DMS153 treated with DMSO at 0.1 percent for 48 hours (cell line): ENCODE data around the gene COG7.
"Not testable (repeated sequence)": the region's sequence is repeated elsewhere in the genome, so short reads cannot be mapped to it uniquely, and the experiment has no call there.

Experiments used
- DNase-seq: peaks from one replicate; lab custom pipeline; 2025; ENCODE audit not compliant: unreplicated experiment; lab: John Stamatoyannopoulos, UW

COG7 gene

GRCh38 chr16:23476289-23476688 lies 23.3 kb upstream of the COG7 start:
- DNase-seq, result no peak

- no peak for DNase-seq
Observed at GRCh38 chr16:23469814-23470213, 16.8 kb upstream of the COG7 start.

- DNase-seq, result no peak
Observed at GRCh38 chr16:23466162-23466885, 13.3 kb upstream of the COG7 start.

GRCh38 chr16:23465179-23465578 lies 12.2 kb upstream of the COG7 start:
- no peak for DNase-seq

- no peak for DNase-seq
Observed at GRCh38 chr16:23464196-23464595, 11.2 kb upstream of the COG7 start.

GRCh38 chr16:23462994-23463393 lies 10.0 kb upstream of the COG7 start:
- not testable (repeated sequence) for DNase-seq

- no peak for DNase-seq
Observed at GRCh38 chr16:23453338-23454052, 506 bp upstream of the COG7 start.

- DNase-seq, result no peak
Observed at GRCh38 chr16:23452221-23452571, 793 bp downstream of the COG7 start.

GRCh38 chr16:23448392-23448791 lies 4.6 kb downstream of the COG7 start:
- no peak for DNase-seq

- DNase-seq, result not testable (repeated sequence)
Observed at GRCh38 chr16:23437542-23437941, 15.4 kb downstream of the COG7 start.

GRCh38 chr16:23436951-23437350 lies 16.0 kb downstream of the COG7 start:
- no peak for DNase-seq

GRCh38 chr16:23435500-23435899 lies 17.5 kb downstream of the COG7 start:
- DNase-seq, result no peak

GRCh38 chr16:23434380-23434779 lies 18.6 kb downstream of the COG7 start:
- DNase-seq, result peak; percentile 83

- DNase-seq, result no peak
Observed at GRCh38 chr16:23433261-23433920, 19.6 kb downstream of the COG7 start.

GRCh38 chr16:23432176-23433128 lies 20.5 kb downstream of the COG7 start:
- DNase-seq, result no peak

- no peak for DNase-seq
Observed at GRCh38 chr16:23428351-23428750, 24.6 kb downstream of the COG7 start.

- DNase-seq, result peak; percentile 26
Observed at GRCh38 chr16:23424292-23424958, 28.6 kb downstream of the COG7 start.

GRCh38 chr16:23423496-23424049 lies 29.4 kb downstream of the COG7 start:
- peak; percentile 62 for DNase-seq

GRCh38 chr16:23420011-23420410 lies 33.0 kb downstream of the COG7 start:
- no peak for DNase-seq

GRCh38 chr16:23416816-23417215 lies 36.2 kb downstream of the COG7 start:
- no peak for DNase-seq
